GM23338 (cell line): ENCODE measurements around the gene GPR50. TPM values are rescaled to one million over a fixed set of nuclear protein-coding genes. Genes with fewer than 3 reads are reported as not detected.

Experiments used
- ATAC-seq: fragments of 200-7000 bp; cut with Tn5 transposase; 3 replicates; pipeline ENCODE4 v1.9.1; 2020
- DNase-seq: peaks from one replicate; pipeline ENCODE4 v3.0.0-alpha.2; 2015; ENCODE audit warnings: low spot score
- H2AFZ ChIP-seq: fragments of 200-600 bp; sonication (generic); 2 replicates; pipeline ENCODE4 v1.8.0; 2016; ENCODE audit warnings: antibody characterized with exemption, mild to moderate bottlenecking, moderate library complexity
- H3F3A ChIP-seq: fragments of 200-600 bp; sonication (generic); replicated peaks from 2 replicates; pipeline ENCODE4 v1.8.0; 2017; ENCODE audit warnings: antibody characterized with exemption, mixed run types, low read depth
- H3K27ac ChIP-seq: fragments of 200-600 bp; sonication (generic); 2 replicates; pipeline ENCODE4 v1.6.1; 2016; ENCODE audit warnings: low read depth
- H3K27me3 ChIP-seq: fragments of 200-600 bp; sonication (generic); 2 replicates; pipeline ENCODE4 v1.8.0; 2016; ENCODE audit warnings: mild to moderate bottlenecking, mixed run types, moderate library complexity; ENCODE audit not compliant: insufficient read depth
- H3K36me3 ChIP-seq: fragments of 200-600 bp; sonication (generic); 2 replicates; pipeline ENCODE4 v1.8.0; 2016; ENCODE audit warnings: mild to moderate bottlenecking; ENCODE audit not compliant: insufficient read depth
- H3K4me1 ChIP-seq: fragments of 200-600 bp; sonication (generic); 2 replicates; pipeline ENCODE4 v1.8.0; 2016; ENCODE audit warnings: mild to moderate bottlenecking, moderate library complexity; ENCODE audit not compliant: insufficient read depth
- H3K4me2 ChIP-seq: fragments of 200-600 bp; sonication (generic); 2 replicates; pipeline ENCODE4 v1.7.1; 2017; ENCODE audit warnings: mixed run types
- H3K4me3 ChIP-seq: fragments of 200-600 bp; sonication (generic); 2 replicates; pipeline ENCODE4 v1.6.1; 2016; ENCODE audit warnings: mixed run types
- H3K79me2 ChIP-seq: fragments of 200-600 bp; sonication (generic); replicated peaks from 2 replicates; pipeline ENCODE4 v1.8.0; 2017; ENCODE audit warnings: mild to moderate bottlenecking; ENCODE audit not compliant: insufficient read depth
- H3K9me2 ChIP-seq: fragments of 200-600 bp; sonication (generic); 2 replicates; pipeline ENCODE4 v1.8.0; 2017; ENCODE audit not compliant: insufficient read depth
- H4K20me1 ChIP-seq: fragments of 200-600 bp; sonication (generic); replicated peaks from 2 replicates; pipeline ENCODE4 v1.8.0; 2017; ENCODE audit warnings: mild to moderate bottlenecking; ENCODE audit not compliant: insufficient read depth
- H3K27ac Mint-ChIP-seq: 2 replicates; pipeline ENCODE4 v1.8.0; 2020; ENCODE audit warnings: inconsistent platforms, mild to moderate bottlenecking, moderate library complexity, mixed read lengths
- H3K27me3 Mint-ChIP-seq: 3 replicates; pipeline ENCODE4 v1.8.0; 2022; ENCODE audit warnings: low read depth, mild to moderate bottlenecking, moderate library complexity, mixed read lengths, inconsistent platforms; ENCODE audit not compliant: insufficient read depth, poor library complexity
- H3K36me3 Mint-ChIP-seq: 3 replicates; pipeline ENCODE4 v1.8.0; 2021; ENCODE audit warnings: low read depth, mild to moderate bottlenecking, inconsistent platforms, moderate library complexity, mixed read lengths
- H3K4me1 Mint-ChIP-seq: 3 replicates; pipeline ENCODE4 v1.8.0; 2020; ENCODE audit warnings: mild to moderate bottlenecking, inconsistent platforms, mixed read lengths
- H3K4me3 Mint-ChIP-seq: 3 replicates; pipeline ENCODE4 v1.8.0; 2021; ENCODE audit warnings: moderate library complexity, mild to moderate bottlenecking, inconsistent platforms, mixed read lengths
- H3K9me3 Mint-ChIP-seq: 3 replicates; pipeline ENCODE4 v1.8.0; 2020; ENCODE audit warnings: moderate library complexity, mild to moderate bottlenecking, inconsistent platforms, mixed read lengths
- CREB1 ChIP-seq: fragments of 250-450 bp; sonication (Bioruptor Pico); IDR thresholded peaks from 2 replicates; pipeline ENCODE4 v1.5.0; 2020; ENCODE audit warnings: low read depth, mild to moderate bottlenecking, moderate library complexity
- EZH2 ChIP-seq: fragments of 200-600 bp; sonication (generic); IDR thresholded peaks from one replicate; pipeline ENCODE4 v1.8.0; 2017; ENCODE audit warnings: antibody characterized with exemption, mild to moderate bottlenecking, low read depth; ENCODE audit not compliant: unreplicated experiment
- EZH2phosphoT487 ChIP-seq: fragments of 200-600 bp; sonication (generic); IDR thresholded peaks from one replicate; pipeline ENCODE4 v1.8.1; 2018; ENCODE audit warnings: antibody characterized with exemption; ENCODE audit not compliant: unreplicated experiment
- JUNB ChIP-seq: IDR thresholded peaks from one replicate; pipeline ENCODE4 v1.6.1; 2016; ENCODE audit warnings: antibody characterized with exemption; ENCODE audit not compliant: unreplicated experiment
- NANOG ChIP-seq: IDR thresholded peaks from 2 replicates; pipeline ENCODE4 v1.6.1; 2016; ENCODE audit warnings: antibody characterized with exemption, borderline replicate concordance
- REST ChIP-seq: IDR thresholded peaks from one replicate; pipeline ENCODE4 v1.6.1; 2018; ENCODE audit warnings: antibody characterized with exemption; ENCODE audit not compliant: unreplicated experiment
- ZNF114 ChIP-seq: fragments of 250-450 bp; sonication (Bioruptor Pico); IDR thresholded peaks from 2 replicates; pipeline ENCODE4 v1.5.0; 2020; ENCODE audit warnings: mild to moderate bottlenecking, moderate library complexity
- ZNF462 ChIP-seq: fragments of 250-450 bp; sonication (Bioruptor Pico); IDR thresholded peaks from 2 replicates; pipeline ENCODE4 v1.5.0; 2020; ENCODE audit warnings: mild to moderate bottlenecking, moderate library complexity
- polyA plus RNA-seq: library from polyadenylated mRNA; unstranded; fragments of >200 nt; fragmentation: Nextera tagmentation; extraction: Ambion mirVana; gene quantifications from 2 replicates; pipeline ENCODE4 v1.2.1, GENCODE V29; 2016
- total RNA-seq: library from RNA; depleted of rRNA; stranded (reverse); fragments of >200 nt; shearing (Covaris generic); gene quantifications from 2 replicates; pipeline ENCODE4 v1.2.3, GENCODE V29; 2014

Gene GPR50
- total and polyA plus RNA-seq, 2 experiments from 2014 or later = 0.59 to 1.5 TPM

GRCh38 chrX:151178746-151179145 lies 2.4 kb downstream of the GPR50 start:
- peaks cover 31% of the 10 kb centered on the region for H3K4me1 Mint-ChIP-seq
- H3K36me3 ChIP-seq = no peaks in the 10 kb centered on the region
- peak overlapping the region; percentile 79 for H3K4me3 Mint-ChIP-seq
- H3K4me3 ChIP-seq = peak overlapping the region; percentile 67
- no peaks in the 10 kb centered on the region for H3F3A ChIP-seq
- H3K79me2 ChIP-seq = no peaks in the 10 kb centered on the region
- DNase-seq (no peak), ATAC-seq (no peak)
- TF ChIP-seq ZNF114 (CRISPR knock-in tag) (no peak), CREB1 (CRISPR knock-in tag) (no peak), NANOG (no peak), EZH2 (no peak), JUNB (no peak), EZH2phosphoT487 (no peak), ZNF462 (CRISPR knock-in tag) (no peak)
- H3K9me3 Mint-ChIP-seq = peaks cover 16% of the 10 kb centered on the region; the same call in 2 of the 3 replicates
- H4K20me1 ChIP-seq = no peaks in the 10 kb centered on the region
- peak overlapping the region; percentile 86 for H3K4me2 ChIP-seq
- H3K9me2 ChIP-seq = no peaks in the 10 kb centered on the region
- no peak overlapping the region for H3K27ac ChIP-seq
- peaks cover 25% of the 10 kb centered on the region for H3K4me1 ChIP-seq
- peaks cover 23% of the 10 kb centered on the region for H3K36me3 Mint-ChIP-seq
- peaks cover 62% of the 10 kb centered on the region for H3K27me3 Mint-ChIP-seq
- peaks cover 72% of the 10 kb centered on the region for H3K27me3 ChIP-seq
- H3K27ac Mint-ChIP-seq = no peak overlapping the region
- 0 out of 2 replicates have a peak overlapping the region, but pooled peaks have one; percentile 78 for H2AFZ ChIP-seq

- H3K4me1 ChIP-seq = peaks cover 33% of the 10 kb centered on the region
- no peak overlapping the region for H3K4me2 ChIP-seq
- Mint-ChIP-seq H3K36me3 (peaks cover 23% of the 10 kb centered on the region), H3K27me3 (peaks cover 46% of the 10 kb centered on the region), H3K4me3 (no peak overlapping the region; the same call in 2 of the 3 replicates), H3K27ac (no peak overlapping the region), H3K4me1 (peaks cover 39% of the 10 kb centered on the region), H3K9me3 (peaks cover 15% of the 10 kb centered on the region; the same call in 2 of the 3 replicates)
- no peaks in the 10 kb centered on the region for H3K9me2 ChIP-seq
- H3K4me3 ChIP-seq = no peak overlapping the region
- H3K27ac ChIP-seq = no peak overlapping the region
- no peaks in the 10 kb centered on the region for H4K20me1 ChIP-seq
- peaks cover 55% of the 10 kb centered on the region for H3K27me3 ChIP-seq
- H3K36me3 ChIP-seq = no peaks in the 10 kb centered on the region
- no peak overlapping the region for H2AFZ ChIP-seq
- H3F3A ChIP-seq = no peaks in the 10 kb centered on the region
- no peak for ATAC-seq
- H3K79me2 ChIP-seq = no peaks in the 10 kb centered on the region
- DNase-seq = no peak
- TF ChIP-seq REST (no peak), EZH2phosphoT487 (no peak)
Measured at GRCh38 chrX:151180400-151180799, 4.0 kb downstream of the GPR50 start.
